Neural progenitor cell (in vitro differentiated cells): Measurements from ENCODE around the gene KIF21B.

Source experiments
- CTCF ChIP-seq: fragments of 200-600 bp; sonication (generic); IDR thresholded peaks from 2 replicates; pipeline ENCODE4 v1.5.1; 2017; ENCODE audit warnings: antibody characterized with exemption, mild to moderate bottlenecking
- EZH2phosphoT487 ChIP-seq: fragments of 200-600 bp; sonication (generic); IDR thresholded peaks from 2 replicates; pipeline ENCODE4 v1.6.1; 2017; ENCODE audit warnings: antibody characterized with exemption

DNA sequence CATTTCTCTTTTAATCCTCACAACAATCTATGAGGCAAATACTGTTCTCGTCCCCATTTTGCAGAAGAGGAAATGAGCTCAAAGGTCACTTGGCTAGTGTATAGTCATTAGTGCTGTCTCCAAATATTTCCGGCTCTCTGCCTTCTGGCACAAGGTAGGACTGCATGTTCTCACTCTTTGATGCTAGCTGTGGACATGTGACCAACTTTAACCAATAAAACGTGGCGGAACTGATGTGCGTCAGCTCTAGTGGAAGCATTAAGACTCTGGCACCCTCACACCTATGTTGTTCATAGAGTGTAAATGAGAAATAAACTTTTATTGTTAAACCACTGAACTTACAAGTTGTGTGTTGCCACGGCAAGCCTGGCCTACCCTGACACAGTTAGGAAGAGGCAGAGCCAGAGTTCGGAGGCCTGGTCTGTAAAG lies 5.0 kb upstream of the KIF21B start:
- TF ChIP-seq CTCF (no peak), EZH2phosphoT487 (no peak)
